ENCODE measurements around the gene LRRC26.

The LRRC26 gene

GRCh38 chr9:137205126-137206069 is 35.5 kb upstream of the LRRC26 start, which contains the start of the genes NDOR1 and TMEM203:
TSS of gene NDOR1 (plus strand) at chr9:137205700. CDS start at chr9:137205778, 78 bp downstream.
TSS of gene TMEM203 (minus strand) at chr9:137205648. CDS start at chr9:137205414, 234 bp downstream.
- Histone ChIP-seq H3K27me3 (replicated peaks in 2 of 5; ENCODE audit: control insufficient read depth in 4 of 5, insufficient read depth in 5 of 5, low read length in 4 of 5) (no peaks in the 10 kb centered on the region), H3K4me3 (ENCODE audit: control insufficient read depth in 1 of 7, extremely low read depth in 1 of 7, insufficient read depth in 4 of 7, low read depth in 2 of 7, low read length in 6 of 7) (peak within 1 kb of the TSS; percentile 74 to 94 (median 90)), H3K9me3 (ENCODE audit: control extremely low read depth in 1 of 5, control insufficient read depth in 4 of 5, insufficient read depth in 2 of 5, low read depth in 1 of 5, low read length in 4 of 5) (no peaks in the 10 kb centered on the region), H3K27ac (ENCODE audit: insufficient read depth in 1 of 2, low read depth in 1 of 2, low read length in 2 of 2, poor library complexity in 1 of 2, severe bottlenecking in 2 of 2) (peak within 1 kb of the TSS; percentile 85 to 93), H3K4me1 (ENCODE audit: control extremely low read depth in 1 of 4, control insufficient read depth in 4 of 4, insufficient read depth in 4 of 4, low read length in 3 of 4) (peaks cover 10 to 47% (median 35%) of the 10 kb centered on the region in 4 experiments), H3K36me3 (ENCODE audit: control insufficient read depth in 4 of 4, insufficient read depth in 4 of 4, low read length in 3 of 4) (peaks cover 0 to 21% (median 7%) of the 10 kb centered on the region in 4 experiments)
- ChIA-PET POLR2A (interaction anchor here (0.5 to 1.2 kb wide), 4 partner anchors 9 to 454 kb away, joined by 3 to 4 read pairs (median 4); partner anchors contain the start of genes ANAPC2 and SSNA1), CTCF (interaction anchor here (0.7 to 2.5 kb wide), 5 partner anchors 11 to 94 kb away, joined by 3 to 11 read pairs (median 5); partner anchors contain the start of gene RNF224)
- DNase-seq: peak; percentile 87 to 92 (median 92)
- under 1% methylated on average over 96 of the region's 98 CpGs for WGBS (ENCODE audit: insufficient coverage)

- no peak for DNase-seq
- ChIA-PET CTCF (interaction anchor here (0.7 to 2.5 kb wide), 6 partner anchors 11 to 94 kb away, joined by 3 to 11 read pairs (median 4); partner anchors contain the start of gene RNF224), POLR2A (no interaction called here)
- Histone ChIP-seq H3K4me3 (ENCODE audit: control insufficient read depth in 1 of 7, extremely low read depth in 1 of 7, insufficient read depth in 4 of 7, low read depth in 2 of 7, low read length in 6 of 7) (peak overlapping the region; percentile 74 to 94 (median 90)), H3K4me1 (ENCODE audit: control extremely low read depth in 1 of 4, control insufficient read depth in 4 of 4, insufficient read depth in 4 of 4, low read length in 3 of 4) (peaks cover 10 to 49% (median 37%) of the 10 kb centered on the region in 4 experiments), H3K27ac (ENCODE audit: insufficient read depth in 1 of 2, low read depth in 1 of 2, low read length in 2 of 2, poor library complexity in 1 of 2, severe bottlenecking in 2 of 2) (peak overlapping the region; percentile 85 to 93), H3K9me3 (ENCODE audit: control extremely low read depth in 1 of 5, control insufficient read depth in 4 of 5, insufficient read depth in 2 of 5, low read depth in 1 of 5, low read length in 4 of 5) (no peaks in the 10 kb centered on the region), H3K27me3 (replicated peaks in 2 of 5; ENCODE audit: control insufficient read depth in 4 of 5, insufficient read depth in 5 of 5, low read length in 4 of 5) (peaks cover 0 to under 1% (median 0%) of the 10 kb centered on the region in 5 experiments), H3K36me3 (ENCODE audit: control insufficient read depth in 4 of 4, insufficient read depth in 4 of 4, low read length in 3 of 4) (peaks cover 0 to 15% (median 7%) of the 10 kb centered on the region in 4 experiments)
- 23% methylated on average over 21 of the region's 21 CpGs for WGBS (ENCODE audit: insufficient coverage)
Observed at GRCh38 chr9:137204731-137205125, 34.9 kb upstream of the LRRC26 start.

GRCh38 chr9:137202966-137203365 is 33.1 kb upstream of the LRRC26 start:
- Histone ChIP-seq H3K9me3 (ENCODE audit: control extremely low read depth in 1 of 5, control insufficient read depth in 4 of 5, insufficient read depth in 2 of 5, low read depth in 1 of 5, low read length in 4 of 5) (no peaks in the 10 kb centered on the region), H3K27ac (ENCODE audit: insufficient read depth in 1 of 2, low read depth in 1 of 2, low read length in 2 of 2, poor library complexity in 1 of 2, severe bottlenecking in 2 of 2) (no peak overlapping the region), H3K4me1 (ENCODE audit: control extremely low read depth in 1 of 4, control insufficient read depth in 4 of 4, insufficient read depth in 4 of 4, low read length in 3 of 4) (peaks cover 10 to 67% (median 45%) of the 10 kb centered on the region in 4 experiments), H3K4me3 (ENCODE audit: control insufficient read depth in 1 of 7, extremely low read depth in 1 of 7, insufficient read depth in 4 of 7, low read depth in 2 of 7, low read length in 6 of 7) (no peak overlapping the region), H3K27me3 (replicated peaks in 2 of 5; ENCODE audit: control insufficient read depth in 4 of 5, insufficient read depth in 5 of 5, low read length in 4 of 5) (peaks cover 0 to 9% (median 0%) of the 10 kb centered on the region in 5 experiments), H3K36me3 (ENCODE audit: control insufficient read depth in 4 of 4, insufficient read depth in 4 of 4, low read length in 3 of 4) (peaks cover 0 to 12% (median 2%) of the 10 kb centered on the region in 4 experiments)
- DNase-seq: no peak
- WGBS (ENCODE audit: insufficient coverage): over 99% methylated on average over 7 of the region's 8 CpGs
- POLR2A ChIA-PET: no interaction called here
- CTCF ChIA-PET: interaction anchor here (0.7 to 2.6 kb wide), 4 partner anchors 13 to 172 kb away, joined by 3 to 5 read pairs (median 4); no protein-coding TSS in a partner anchor

GRCh38 chr9:137201205-137201868 is 31.5 kb upstream of the LRRC26 start:
- peaks cover 7 to 61% (median 40%) of the 10 kb centered on the region in 4 experiments for H3K4me1 ChIP-seq (ENCODE audit: control extremely low read depth in 1 of 4, control insufficient read depth in 4 of 4, insufficient read depth in 4 of 4, low read length in 3 of 4)
- peak overlapping the region; percentile 69 to 92 (median 89) for H3K4me3 ChIP-seq (ENCODE audit: control insufficient read depth in 1 of 7, extremely low read depth in 1 of 7, insufficient read depth in 4 of 7, low read depth in 2 of 7, low read length in 6 of 7)
- ChIA-PET POLR2A (interaction anchor here (0.6 to 1.1 kb wide), 5 partner anchors 12 to 496 kb away, joined by 3 to 6 read pairs (median 4); partner anchors contain the start of gene ARRDC1), CTCF (interaction anchor here (2.5 to 2.6 kb wide), 2 partner anchors 12 to 14 kb away, joined by 5 to 14 read pairs; no protein-coding TSS in a partner anchor)
- no peaks in the 10 kb centered on the region for H3K36me3 ChIP-seq (ENCODE audit: control insufficient read depth in 4 of 4, insufficient read depth in 4 of 4, low read length in 3 of 4)
- H3K9me3 ChIP-seq (ENCODE audit: control extremely low read depth in 1 of 5, control insufficient read depth in 4 of 5, insufficient read depth in 2 of 5, low read depth in 1 of 5, low read length in 4 of 5): no peaks in the 10 kb centered on the region
- peak overlapping the region in 1 of 2 experiments; percentile 71 for H3K27ac ChIP-seq (ENCODE audit: insufficient read depth in 1 of 2, low read depth in 1 of 2, low read length in 2 of 2, poor library complexity in 1 of 2, severe bottlenecking in 2 of 2)
- DNase-seq: no peak
- H3K27me3 ChIP-seq (replicated peaks in 2 of 5; ENCODE audit: control insufficient read depth in 4 of 5, insufficient read depth in 5 of 5, low read length in 4 of 5): peaks cover 0 to 9% (median 0%) of the 10 kb centered on the region in 5 experiments
- 32% methylated on average over 21 of the region's 23 CpGs for WGBS (ENCODE audit: insufficient coverage)

GRCh38 chr9:137200311-137201204 is 30.7 kb upstream of the LRRC26 start, which contains the start of gene TPRN:
TSS of gene TPRN (minus strand) at chr9:137200741. CDS start at chr9:137200711, 30 bp downstream.
- Histone ChIP-seq H3K4me1 (ENCODE audit: control extremely low read depth in 1 of 4, control insufficient read depth in 4 of 4, insufficient read depth in 4 of 4, low read length in 3 of 4) (peaks cover 4 to 54% (median 33%) of the 10 kb centered on the region in 4 experiments), H3K27ac (ENCODE audit: insufficient read depth in 1 of 2, low read depth in 1 of 2, low read length in 2 of 2, poor library complexity in 1 of 2, severe bottlenecking in 2 of 2) (peak within 1 kb of the TSS in 1 of 2 experiments; percentile 71), H3K27me3 (replicated peaks in 2 of 5; ENCODE audit: control insufficient read depth in 4 of 5, insufficient read depth in 5 of 5, low read length in 4 of 5) (peaks cover 0 to 9% (median 0%) of the 10 kb centered on the region in 5 experiments), H3K4me3 (ENCODE audit: control insufficient read depth in 1 of 7, extremely low read depth in 1 of 7, insufficient read depth in 4 of 7, low read depth in 2 of 7, low read length in 6 of 7) (peak within 1 kb of the TSS; percentile 69 to 92 (median 89)), H3K36me3 (ENCODE audit: control insufficient read depth in 4 of 4, insufficient read depth in 4 of 4, low read length in 3 of 4) (no peaks in the 10 kb centered on the region), H3K9me3 (ENCODE audit: control extremely low read depth in 1 of 5, control insufficient read depth in 4 of 5, insufficient read depth in 2 of 5, low read depth in 1 of 5, low read length in 4 of 5) (no peaks in the 10 kb centered on the region)
- peak; percentile 98 to 99 (median 99) for DNase-seq
- POLR2A ChIA-PET: interaction anchor here (0.6 to 1.1 kb wide), 5 partner anchors 11 to 496 kb away, joined by 3 to 6 read pairs (median 4); partner anchors contain the start of gene ARRDC1
- CTCF ChIA-PET: interaction anchor here (2.5 to 2.6 kb wide), 2 partner anchors 11 to 13 kb away, joined by 5 to 14 read pairs; no protein-coding TSS in a partner anchor
- WGBS (ENCODE audit: insufficient coverage): 0% methylated on average over 101 of the region's 118 CpGs
